GM21528 (cell line): ENCODE results near the gene SERPINB6.
"Not testable (repeated sequence)": the region's sequence is repeated elsewhere in the genome, so short reads cannot be mapped to it uniquely, and the experiment has no call there.

Experiments
- ATAC-seq: cut with Tn5 transposase; IDR thresholded peaks from one replicate; pipeline ENCODE4 v1.9.1; 2021; ENCODE audit warnings: mild to moderate bottlenecking, moderate library complexity; ENCODE audit not compliant: unreplicated experiment, low FRiP score

Gene SERPINB6

DNA sequence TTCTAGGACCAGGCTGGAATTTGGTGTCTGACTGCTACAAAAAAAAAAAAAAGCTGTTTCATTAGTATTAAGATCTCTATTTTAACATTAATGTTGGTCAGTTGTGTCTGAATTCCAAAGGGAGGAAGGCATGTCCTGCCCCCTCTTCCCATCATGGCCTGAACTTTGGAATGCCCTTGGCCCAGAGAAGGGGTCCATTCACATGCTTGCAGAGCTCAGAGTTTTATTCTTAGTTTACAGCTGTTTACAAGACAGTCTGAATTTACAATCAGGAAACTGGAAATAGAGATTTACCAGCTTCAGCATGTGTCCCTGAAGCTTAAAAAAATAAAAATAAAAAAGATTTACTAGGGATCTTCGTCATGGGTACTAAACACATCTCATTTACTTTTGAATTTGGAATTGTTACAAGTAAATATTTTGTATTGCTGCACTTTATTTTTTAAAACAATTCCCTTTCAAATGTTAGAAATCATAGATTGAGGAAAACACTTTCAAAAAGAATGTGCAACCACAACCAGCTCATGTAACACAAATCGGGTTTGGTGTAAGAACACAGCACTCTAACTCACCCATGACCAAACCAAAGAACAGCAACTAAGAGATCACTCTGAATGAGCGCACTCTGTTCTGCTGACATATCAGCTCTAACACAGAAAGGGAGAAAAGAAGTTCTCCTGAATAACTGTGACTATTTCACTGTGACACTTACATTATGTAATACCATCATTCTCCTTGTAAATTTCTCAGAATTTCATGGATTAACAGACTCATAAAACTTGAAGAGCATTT, 6.6 kb upstream of the SERPINB6 start:
- no peak for ATAC-seq

DNA sequence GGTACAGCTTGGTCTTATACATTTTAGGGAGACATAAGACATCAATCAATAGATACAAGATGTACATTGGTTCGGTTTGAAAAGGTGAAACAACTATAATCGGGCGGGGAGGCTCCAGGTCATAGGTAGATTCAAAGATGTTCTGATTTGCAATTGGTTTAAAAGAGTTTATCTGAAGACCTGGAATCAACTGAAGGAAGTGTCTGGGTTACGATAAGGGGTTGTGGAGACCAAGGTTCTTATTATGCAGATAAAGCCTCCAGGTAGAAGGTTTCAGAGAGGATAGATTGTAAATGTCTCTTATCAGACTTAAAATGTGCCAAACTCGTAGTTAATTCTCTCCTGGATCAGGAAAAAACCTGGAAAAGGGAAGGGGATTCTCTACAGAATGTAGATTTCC, 5.9 kb upstream of the SERPINB6 start:
- ATAC-seq, result no peak

DNA sequence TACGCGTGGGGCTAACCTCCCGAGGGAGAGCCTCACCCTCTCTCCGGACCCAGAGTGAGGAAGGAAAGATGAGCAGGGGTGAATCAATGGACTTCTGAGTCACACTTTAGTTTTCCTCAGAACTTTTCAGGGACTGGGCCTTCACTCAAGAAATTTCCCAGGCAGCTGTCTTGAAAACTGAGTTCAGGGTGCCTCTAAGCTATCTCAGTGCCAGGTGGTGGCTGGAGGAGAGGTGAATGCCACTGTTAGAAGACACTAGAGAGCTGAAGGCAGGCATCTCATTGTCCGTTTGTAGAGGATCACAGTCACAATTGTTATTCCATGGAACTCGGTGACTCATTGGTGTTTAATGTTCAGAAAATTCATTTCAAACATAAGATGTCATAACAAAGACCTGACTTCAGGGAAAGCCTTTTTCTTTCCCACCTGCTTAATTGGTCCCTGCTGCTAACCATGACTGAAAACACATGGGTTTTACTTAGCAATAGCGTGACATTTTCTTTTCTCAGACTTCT, 5.3 kb upstream of the SERPINB6 start:
- no peak for ATAC-seq

DNA sequence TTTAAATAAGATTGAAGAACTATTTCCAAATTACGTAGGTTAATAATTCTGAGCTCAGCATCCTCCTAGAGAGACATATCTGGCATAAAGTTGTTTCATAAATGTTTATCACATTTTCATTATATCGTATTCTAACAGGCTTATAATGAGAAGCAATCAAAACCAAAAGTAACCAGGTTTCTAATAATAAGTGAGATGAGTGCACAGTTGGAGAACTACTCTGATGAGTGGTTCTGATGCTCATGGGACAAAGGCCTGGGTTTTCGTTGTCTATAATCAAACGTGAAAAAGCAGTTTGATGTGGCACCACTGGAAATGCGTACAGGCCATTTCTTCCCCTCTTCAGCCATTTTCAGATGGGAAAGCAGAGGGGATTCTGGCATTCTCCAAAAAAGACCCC, 4.7 kb upstream of the SERPINB6 start:
- no peak for ATAC-seq

- no peak for ATAC-seq
Observed at GRCh38 chr6:2973676-2974075, 2.3 kb upstream of the SERPINB6 start.

DNA sequence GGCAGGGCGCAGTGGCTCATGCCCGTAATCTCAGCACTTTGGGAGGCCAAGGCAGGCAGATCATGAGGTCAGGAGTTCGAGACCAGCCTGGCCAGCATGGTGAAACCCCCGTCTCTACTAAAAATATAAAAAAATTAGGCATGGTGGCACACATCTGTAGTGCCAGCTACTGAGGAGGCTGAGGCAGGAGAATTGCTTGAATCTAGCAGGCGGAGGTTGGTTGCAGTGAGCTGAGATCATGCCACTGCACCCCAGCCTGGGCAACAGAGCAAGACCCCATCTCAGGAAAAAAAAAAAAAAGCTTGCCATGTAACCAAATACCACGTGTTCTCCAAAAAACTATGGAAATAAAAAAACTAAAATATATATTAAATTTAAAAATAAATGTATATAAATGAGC, 1.8 kb upstream of the SERPINB6 start:
- ATAC-seq, result not testable (repeated sequence)

DNA sequence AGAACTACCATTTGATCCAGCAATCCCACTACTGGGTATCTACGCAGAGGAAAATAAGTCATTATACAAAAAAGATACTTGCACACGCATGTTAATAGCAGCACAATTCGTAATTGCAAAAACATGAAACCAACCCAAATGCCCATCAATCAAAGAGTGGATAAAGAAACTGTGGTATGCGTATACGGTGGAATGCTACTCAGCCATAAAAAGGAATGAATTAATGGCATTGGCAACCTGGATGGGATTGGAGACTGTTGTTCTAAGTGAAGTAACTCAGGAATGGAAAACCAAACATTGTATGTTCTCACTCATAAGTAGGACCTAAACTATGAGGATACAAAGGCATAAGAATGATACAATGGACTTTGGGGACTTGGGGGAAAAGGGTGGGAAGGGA, 1.3 kb upstream of the SERPINB6 start:
- not testable (repeated sequence) for ATAC-seq

- ATAC-seq, result not testable (repeated sequence)
Observed at GRCh38 chr6:2972219-2972487, 786 bp upstream of the SERPINB6 start.

DNA sequence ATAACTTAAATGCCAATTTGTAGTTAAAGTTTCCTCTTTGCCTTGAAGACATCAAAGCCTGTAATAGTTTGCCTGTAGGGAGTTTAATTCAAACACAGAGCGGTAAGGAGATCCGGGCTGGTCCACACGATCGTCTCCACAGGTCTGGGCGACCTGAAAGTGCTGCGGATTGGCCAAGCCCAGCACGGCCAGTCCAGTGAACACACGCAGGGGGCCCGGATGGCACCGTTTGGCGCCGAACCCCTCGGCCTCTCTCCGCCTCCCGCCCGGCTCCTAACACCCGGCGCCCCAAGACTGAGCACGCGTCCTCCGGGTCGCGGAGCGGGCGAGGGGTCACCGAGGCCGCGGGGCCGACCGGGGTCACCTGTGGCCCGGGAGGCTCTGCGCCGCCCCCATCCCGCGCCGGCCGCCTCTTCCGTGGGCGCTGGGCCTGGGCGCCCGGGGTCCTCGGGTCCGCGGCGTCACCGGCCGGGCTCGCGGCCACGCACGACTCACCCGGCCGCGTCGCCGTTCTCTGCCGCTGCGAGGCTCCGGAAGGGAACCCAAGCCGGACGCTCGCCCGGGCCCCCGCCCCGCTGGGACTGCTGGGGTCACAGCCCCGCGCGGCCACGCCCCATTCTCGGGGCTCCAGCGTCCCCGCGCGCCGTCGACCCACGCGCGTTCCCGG, 481 bp downstream of the SERPINB6 start:
- ATAC-seq, result no peak

GRCh38 chr6:2970034-2970685, 1.2 kb downstream of the SERPINB6 start:
- no peak for ATAC-seq

- ATAC-seq, result no peak
Observed at GRCh38 chr6:2969549-2969948, 1.8 kb downstream of the SERPINB6 start.

GRCh38 chr6:2968600-2969135, 2.7 kb downstream of the SERPINB6 start:
- ATAC-seq, result no peak

DNA sequence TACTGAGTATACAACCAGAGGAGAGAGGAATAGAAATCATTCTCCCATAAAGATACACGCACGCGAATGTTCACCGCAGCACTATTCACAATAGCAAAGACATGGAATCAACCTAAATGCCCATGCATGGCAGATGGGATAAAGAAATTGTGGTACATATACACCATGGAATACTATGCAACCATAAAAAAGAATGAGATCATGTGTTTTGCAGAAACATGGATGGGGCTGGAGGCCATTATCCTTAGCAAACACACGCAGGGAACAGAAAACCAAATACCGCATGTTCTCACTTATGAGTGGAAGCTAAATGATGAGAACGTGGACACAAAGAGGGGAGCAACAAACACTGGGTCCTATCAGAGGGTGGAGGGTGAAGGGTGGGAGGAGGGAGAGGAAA, 3.4 kb downstream of the SERPINB6 start:
- ATAC-seq, result no peak

GRCh38 chr6:2966347-2966746, 5.0 kb downstream of the SERPINB6 start:
- ATAC-seq, result no peak

DNA sequence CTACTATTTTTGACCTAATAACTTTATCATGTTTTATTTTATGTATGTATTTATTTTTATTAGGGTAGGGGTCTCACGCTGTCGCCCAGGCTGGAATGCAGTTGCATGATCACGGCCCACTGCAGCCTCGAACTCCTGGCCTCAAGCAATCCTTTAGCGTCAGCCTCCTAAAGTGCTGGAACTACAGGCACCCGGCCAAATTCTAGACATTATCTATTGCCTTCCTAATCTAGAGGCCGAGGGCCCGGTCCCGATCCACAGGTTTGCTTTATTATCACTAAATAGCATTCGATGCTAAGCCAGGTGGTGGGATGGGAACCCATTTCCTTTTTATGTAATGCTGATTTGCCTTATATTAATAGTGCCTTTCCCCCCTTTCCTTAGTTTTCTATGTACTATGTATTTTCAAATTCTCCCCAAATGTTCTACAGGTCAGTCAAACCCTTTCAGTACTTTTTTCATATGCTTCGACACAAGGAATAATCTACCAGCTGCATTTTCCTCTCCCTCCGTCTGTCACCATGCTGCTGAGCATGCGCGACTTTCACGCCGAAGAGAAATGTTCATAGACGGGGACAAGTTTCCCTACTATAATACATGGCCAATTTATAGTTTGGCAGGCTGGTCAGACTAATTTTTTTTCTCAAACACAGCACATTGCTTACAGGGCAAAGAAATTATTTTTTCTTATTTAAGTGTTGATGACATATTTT, 6.4 kb downstream of the SERPINB6 start:
- ATAC-seq, result no peak

DNA sequence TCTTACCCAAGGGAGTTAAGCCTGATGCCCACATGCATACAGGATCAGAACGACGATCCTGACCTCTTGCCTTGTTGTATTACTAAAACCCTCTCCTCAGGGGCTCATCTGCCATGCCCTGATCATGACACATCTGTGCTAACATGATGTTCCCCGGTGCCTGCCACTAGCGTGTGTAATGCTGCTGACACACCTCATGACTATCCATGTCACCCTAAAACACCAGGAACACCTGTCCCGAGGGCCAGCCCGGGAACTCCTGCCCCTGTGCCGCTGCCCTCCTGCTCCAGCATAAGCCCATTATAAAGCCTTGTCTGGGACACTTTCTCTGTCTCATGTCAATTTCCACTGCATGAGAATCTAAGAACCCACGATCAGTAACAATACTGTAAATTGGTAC, 7.6 kb downstream of the SERPINB6 start:
- no peak for ATAC-seq

- ATAC-seq, result no peak
Observed at GRCh38 chr6:2962636-2963035, 8.7 kb downstream of the SERPINB6 start.

DNA sequence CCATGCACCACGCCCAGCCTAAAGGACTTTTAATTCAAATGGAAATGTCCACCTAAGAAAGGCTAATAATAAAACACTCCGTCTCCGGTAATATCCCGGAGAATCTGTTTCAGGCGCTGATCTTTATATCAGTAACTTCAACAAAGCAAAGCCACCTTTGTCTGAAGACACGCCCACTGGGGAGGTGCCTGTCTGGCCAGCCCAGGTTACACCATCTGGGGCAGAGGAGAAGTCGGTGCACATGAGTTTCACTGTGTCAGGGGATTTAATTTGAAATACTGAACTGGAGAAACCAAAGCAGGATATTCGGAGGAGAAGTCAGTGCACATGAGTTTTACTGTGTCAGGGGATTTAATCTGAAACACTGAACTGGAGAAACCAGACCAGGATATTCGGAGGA, 9.4 kb downstream of the SERPINB6 start:
- no peak for ATAC-seq

DNA sequence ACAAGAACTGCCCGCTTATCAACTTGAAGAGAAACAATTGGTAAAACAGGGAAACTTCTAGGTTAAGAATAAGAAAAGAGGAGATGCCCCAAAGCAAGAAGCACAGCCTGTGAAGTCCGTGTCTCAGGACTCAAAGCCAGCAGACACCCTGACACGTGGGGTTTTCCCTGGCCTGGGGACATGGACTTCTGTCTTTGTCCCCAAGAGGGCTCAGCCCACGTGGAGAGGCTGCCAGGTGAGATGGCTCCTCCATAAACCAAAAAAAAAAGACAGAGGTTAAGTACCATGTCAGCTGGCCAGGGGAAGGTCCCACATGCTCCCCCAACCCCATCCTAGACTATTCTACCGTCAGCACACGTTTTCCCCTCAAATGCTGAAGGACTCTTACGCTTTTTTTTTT, 9.9 kb downstream of the SERPINB6 start:
- no peak for ATAC-seq

DNA sequence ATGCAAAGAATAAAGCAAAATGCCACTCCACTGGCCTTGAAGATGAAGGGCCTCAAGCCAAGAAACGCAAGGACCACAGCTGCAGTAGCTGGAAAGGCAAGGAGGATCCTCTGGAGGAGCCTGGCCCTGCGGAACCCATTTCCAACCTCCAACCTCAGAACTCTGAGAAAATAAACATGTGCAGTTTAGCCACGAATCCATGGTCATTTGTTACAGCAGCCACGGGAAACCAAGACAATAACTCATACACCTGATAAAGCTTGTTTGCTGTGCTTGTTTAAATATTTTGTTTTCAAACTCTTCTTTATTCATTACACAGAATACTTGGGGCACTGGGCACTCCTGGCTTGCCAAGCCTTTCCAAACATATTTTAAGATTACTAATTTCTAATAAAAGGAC, 10.4 kb downstream of the SERPINB6 start:
- no peak for ATAC-seq
